Measurements from ENCODE around the gene FOXN4. TPM values are rescaled to one million over a fixed set of nuclear protein-coding genes. Genes with fewer than 3 reads are reported as not detected.

FOXN4 gene
- total and polyA plus RNA-seq, 12 donors = 0.22 to 0.24 TPM; not detected in 10

DNA sequence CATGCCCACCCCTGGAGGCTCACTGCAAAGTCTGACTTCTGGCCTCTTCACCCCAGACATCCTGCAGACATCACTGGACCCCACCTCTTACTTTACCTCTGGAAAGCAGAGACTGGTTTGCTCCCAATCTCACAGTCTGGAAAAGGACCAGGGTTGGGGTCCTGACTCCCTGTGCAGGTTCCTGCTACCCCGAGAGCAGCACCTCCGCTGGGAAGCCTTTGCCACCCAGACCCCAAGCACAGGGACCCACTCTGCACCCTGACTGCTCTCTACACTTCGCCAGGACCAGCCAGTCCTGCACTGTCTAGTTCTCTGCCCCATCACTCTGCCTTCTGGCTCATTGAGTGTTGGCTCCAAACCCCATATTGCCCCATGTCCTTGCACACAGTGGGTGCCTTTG, 16.0 kb downstream of the FOXN4 start:
- Histone ChIP-seq H3K36me3 (replicated peaks in 1 of 2) (no peaks in the 10 kb centered on the region), H3K27ac (no peak overlapping the region), H3K9me3 (replicated peaks in 1 of 3) (no peaks in the 10 kb centered on the region), H3K27me3 (peaks cover 8% of the 10 kb centered on the region), H3K4me1 (replicated peaks in 1 of 2) (no peaks in the 10 kb centered on the region), H3K4me3 (no peak overlapping the region)
- TF ChIP-seq, protein P1, sequence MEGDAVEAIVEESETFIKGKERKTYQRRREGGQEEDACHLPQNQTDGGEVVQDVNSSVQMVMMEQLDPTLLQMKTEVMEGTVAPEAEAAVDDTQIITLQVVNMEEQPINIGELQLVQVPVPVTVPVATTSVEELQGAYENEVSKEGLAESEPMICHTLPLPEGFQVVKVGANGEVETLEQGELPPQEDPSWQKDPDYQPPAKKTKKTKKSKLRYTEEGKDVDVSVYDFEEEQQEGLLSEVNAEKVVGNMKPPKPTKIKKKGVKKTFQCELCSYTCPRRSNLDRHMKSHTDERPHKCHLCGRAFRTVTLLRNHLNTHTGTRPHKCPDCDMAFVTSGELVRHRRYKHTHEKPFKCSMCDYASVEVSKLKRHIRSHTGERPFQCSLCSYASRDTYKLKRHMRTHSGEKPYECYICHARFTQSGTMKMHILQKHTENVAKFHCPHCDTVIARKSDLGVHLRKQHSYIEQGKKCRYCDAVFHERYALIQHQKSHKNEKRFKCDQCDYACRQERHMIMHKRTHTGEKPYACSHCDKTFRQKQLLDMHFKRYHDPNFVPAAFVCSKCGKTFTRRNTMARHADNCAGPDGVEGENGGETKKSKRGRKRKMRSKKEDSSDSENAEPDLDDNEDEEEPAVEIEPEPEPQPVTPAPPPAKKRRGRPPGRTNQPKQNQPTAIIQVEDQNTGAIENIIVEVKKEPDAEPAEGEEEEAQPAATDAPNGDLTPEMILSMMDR (IDR thresholded peaks at IDR 0.05) = no peak
- TF ChIP-seq POLR2A (IDR thresholded peaks at IDR 0.05) = no peak
- no peak for DNase-seq
- WGBS, 4 donors = 79 to 97% (median 90%) methylated on average over 3 of the region's 3 CpGs
- intact Hi-C loops (cut with DNase I) = no loop called here

DNA sequence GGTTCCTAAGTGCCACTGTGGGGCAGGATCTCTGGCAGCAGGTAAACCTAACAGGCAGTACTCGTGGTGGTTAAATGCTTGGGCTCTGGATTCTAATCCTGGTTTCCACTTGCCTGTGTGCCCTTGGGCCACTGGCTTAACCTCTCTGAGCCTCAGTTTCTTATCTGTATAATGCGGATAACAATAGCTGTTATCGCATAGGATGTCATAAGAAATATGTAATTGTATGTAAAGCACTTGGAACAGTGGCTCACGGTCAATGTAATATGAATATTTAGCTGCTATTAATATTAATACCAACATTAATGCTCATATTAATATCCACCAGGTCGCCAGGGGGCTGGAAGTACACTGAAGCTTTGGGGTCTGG, 16.8 kb downstream of the FOXN4 start:
- whole genome bisulfite sequencing, 4 donors = 77 to 91% (median 84%) methylated on average over 5 of the region's 5 CpGs
- Histone ChIP-seq H3K27ac (no peak overlapping the region), H3K4me3 (no peak overlapping the region), H3K36me3 (replicated peaks in 1 of 2) (no peaks in the 10 kb centered on the region), H3K9me3 (replicated peaks in 1 of 3) (no peaks in the 10 kb centered on the region), H3K27me3 (peaks cover 8% of the 10 kb centered on the region), H3K4me1 (replicated peaks in 1 of 2) (no peaks in the 10 kb centered on the region)
- intact Hi-C loops (cut with DNase I) = no loop called here
- no peak for DNase-seq
- TF ChIP-seq POLR2A (IDR thresholded peaks at IDR 0.05) = no peak
- TF ChIP-seq, protein P1 (IDR thresholded peaks at IDR 0.05) = no peak

GRCh38 chr12:109291521-109292341, 17.4 kb downstream of the FOXN4 start:
- Histone ChIP-seq H3K9me3 (replicated peaks in 1 of 3) (no peaks in the 10 kb centered on the region), H3K4me1 (replicated peaks in 1 of 2) (no peaks in the 10 kb centered on the region), H3K27ac (no peak overlapping the region), H3K36me3 (replicated peaks in 1 of 2) (no peaks in the 10 kb centered on the region), H3K27me3 (peaks cover 8% of the 10 kb centered on the region), H3K4me3 (peak overlapping the region in 1 of 4 donors; percentile 34)
- 10 to 25% (median 17%) methylated on average over 9 to 31 of the region's 31 CpGs for WGBS, 4 donors
- no peak for TF ChIP-seq POLR2A (IDR thresholded peaks at IDR 0.05)
- TF ChIP-seq, protein P1 (IDR thresholded peaks at IDR 0.05) = no peak
- peak; percentile 21 to 90 (median 41) for DNase-seq
- intact Hi-C loops (cut with DNase I) = no loop called here

GRCh38 chr12:109291117-109291516, 18.0 kb downstream of the FOXN4 start:
- DNase-seq = no peak
- WGBS, 4 donors = 32 to 53% (median 51%) methylated on average over 6 to 15 of the region's 15 CpGs
- H3K27ac ChIP-seq = no peak overlapping the region
- TF ChIP-seq, protein P1 (IDR thresholded peaks at IDR 0.05) = no peak
- H3K27me3 ChIP-seq = peaks cover 8% of the 10 kb centered on the region
- peak overlapping the region in 1 of 4 donors; percentile 34 for H3K4me3 ChIP-seq
- H3K36me3 ChIP-seq (replicated peaks in 1 of 2) = no peaks in the 10 kb centered on the region
- no peaks in the 10 kb centered on the region for H3K9me3 ChIP-seq (replicated peaks in 1 of 3)
- no peaks in the 10 kb centered on the region for H3K4me1 ChIP-seq (replicated peaks in 1 of 2)
- intact Hi-C loops (cut with DNase I) = no loop called here
